Left renal cortex interstitium (tissue), 4 donors: ENCODE measurements around the gene CNTRL. TPM values are rescaled to one million over a fixed set of nuclear protein-coding genes. Genes with fewer than 3 reads are reported as not detected.

Experiments used
- DNase-seq, 4 donors: peaks; one replicate each; pipeline ENCODE4 v3.0.0-alpha.2; 2013; ENCODE audit warnings: low read depth in 4 of 4, low spot score in 2 of 4, missing footprints in 1 of 4
- polyA plus RNA-seq, 4 donors: library from polyadenylated mRNA; unstranded; fragments of 120-200 nt; gene quantifications; one replicate each; pipeline ENCODE4 v1.2.1, GENCODE V29; 2013; ENCODE audit not compliant: insufficient read length in 4 of 4

Gene CNTRL
- polyA plus RNA-seq, 4 donors, result 28.2 to 38.3 (median 35.8) TPM

GRCh38 chr9:121225240-121225639 lies 150.5 kb downstream of the CNTRL start:
- DNase-seq, result no peak

GRCh38 chr9:121226175-121226574 lies 151.4 kb downstream of the CNTRL start:
- DNase-seq, result no peak

Other genes with a start within 250 kb of the CNTRL start
- gene PSMD5, start 232.0 kb upstream of the CNTRL start, polyA plus RNA-seq, result 10 to 100 TPM; 27.9 to 39.0 (median 31.1) TPM
- gene PHF19, start 197.8 kb upstream of the CNTRL start, polyA plus RNA-seq, result 10 to 100 TPM; 27.8 to 41.9 (median 37.3) TPM
- gene TRAF1, start 148.2 kb upstream of the CNTRL start, polyA plus RNA-seq, result 1 to 10 TPM; 4.0 to 7.8 (median 6.1) TPM
- gene C5, start 24.7 kb upstream of the CNTRL start, polyA plus RNA-seq, result 10 to 100 TPM; 12.6 to 17.1 (median 15.5) TPM
- gene RAB14, start 126.9 kb downstream of the CNTRL start, polyA plus RNA-seq, result 100 to 1,000 TPM in 2 of 4 donors, 10 to 100 TPM in 2; 88.4 to 111 (median 102) TPM
- gene GSN, start 193.2 kb downstream of the CNTRL start, polyA plus RNA-seq, result 100 to 1,000 TPM; 169 to 193 (median 177) TPM